Endothelial cell of umbilical vein (primary cell): ENCODE data around the gene GALK1. TPM values are rescaled to one million over a fixed set of nuclear protein-coding genes. Genes with fewer than 3 reads are reported as not detected.

ENCODE experiments used
- BruUV-seq: library from RNA; stranded (reverse); fragments of 400-500 nt; replicated peaks from 2 replicates; lab custom pipeline; 2021; lab: Mats Ljungman, UMichigan
- CTCF ChIA-PET: fragments of 300-600, 350-600 bp; sonication (Branson Sonifier 250); formaldehyde crosslinking; loops from one replicate; lab custom pipeline; 2021; ENCODE audit warnings: antibody characterized with exemption, inconsistent platforms; lab: Charles Lee
- POLR2A ChIA-PET: fragments of 300-600, 350-600 bp; sonication (Branson Sonifier 250); formaldehyde crosslinking; loops from one replicate; lab custom pipeline; 2021; ENCODE audit warnings: antibody characterized with exemption, inconsistent platforms; lab: Charles Lee
- DNase-seq: peaks from one replicate; pipeline ENCODE4 v3.0.0-alpha.2; 2011; ENCODE audit warnings: low read depth, low spot score
- FAIRE-seq: peaks from 2 replicates; lab custom pipeline; 2011; peaks lifted over from hg19 to GRCh38; lab: Jason Lieb, UNC
- H2AFZ ChIP-seq: 2 replicates; pipeline ENCODE4 v1.6.0; 2012; ENCODE audit warnings: low read depth, low read length, control low read depth, inconsistent platforms
- H3K27ac ChIP-seq: 2 replicates; pipeline ENCODE4 v1.5.1; 2011; ENCODE audit warnings: low read depth, mild to moderate bottlenecking, control low read depth, low read length, moderate library complexity; ENCODE audit not compliant: insufficient read depth
- H3K27me3 ChIP-seq, 2 experiments: 2 replicates each; pipeline versions ENCODE4 v1.6.0 to v1.6.1; 2011; ENCODE audit warnings: low read length in 2 of 2, mixed read lengths in 1 of 2; ENCODE audit not compliant: control insufficient read depth in 2 of 2, insufficient read depth in 2 of 2
- H3K36me3 ChIP-seq, 2 experiments: 2 replicates in 1 of 2; 3 replicates in 1 of 2; pipeline ENCODE4 v1.5.1; 2011; ENCODE audit warnings: low read length in 2 of 2, mild to moderate bottlenecking in 1 of 2, moderate library complexity in 1 of 2; ENCODE audit not compliant: control insufficient read depth in 2 of 2, insufficient read depth in 2 of 2; ENCODE audit errors: extremely low read depth in 1 of 2
- H3K4me1 ChIP-seq: 3 replicates; pipeline ENCODE4 v1.5.1; 2011; ENCODE audit warnings: mild to moderate bottlenecking, low read length; ENCODE audit not compliant: control insufficient read depth, insufficient read depth; ENCODE audit errors: extremely low read depth
- H3K4me2 ChIP-seq: 2 replicates; pipeline ENCODE4 v1.6.1; 2011; ENCODE audit warnings: low read length, control low read depth, mixed read lengths; ENCODE audit not compliant: insufficient read depth
- H3K4me3 ChIP-seq, 3 experiments: fragments of 200-600 bp in 1 of 3; sonication (generic), shearing (Covaris generic) in 1 of 3; replicated peaks in 1 of 3; 2 replicates each; pipeline ENCODE4 v1.5.1; 2011 to 2016; ENCODE audit warnings: control low read depth in 3 of 3, low read length in 3 of 3, mild to moderate bottlenecking in 2 of 3, inconsistent platforms in 1 of 3, low read depth in 1 of 3, moderate library complexity in 1 of 3; ENCODE audit not compliant: insufficient read depth in 1 of 3
- H3K79me2 ChIP-seq: 2 replicates; pipeline ENCODE4 v1.6.0; 2012; ENCODE audit warnings: low read length, inconsistent platforms; ENCODE audit not compliant: control insufficient read depth, insufficient read depth
- H3K9ac ChIP-seq: replicated peaks from 2 replicates; pipeline ENCODE3; 2011; ENCODE audit warnings: low read length, control low read depth; ENCODE audit not compliant: insufficient read depth; ENCODE audit errors: extremely low read depth
- H3K9me1 ChIP-seq: replicated peaks from 3 replicates; pipeline ENCODE4 v1.6.0; 2011; ENCODE audit warnings: mild to moderate bottlenecking, low read length; ENCODE audit not compliant: control insufficient read depth, insufficient read depth; ENCODE audit errors: extremely low read depth
- H3K9me3 ChIP-seq: replicated peaks from 2 replicates; pipeline ENCODE4 v1.5.1; 2012; ENCODE audit warnings: low read length, inconsistent platforms; ENCODE audit not compliant: control insufficient read depth, insufficient read depth
- H4K20me1 ChIP-seq: replicated peaks from 2 replicates; pipeline ENCODE3; 2011; ENCODE audit warnings: mild to moderate bottlenecking, low read length; ENCODE audit not compliant: control insufficient read depth, insufficient read depth; ENCODE audit errors: extremely low read depth
- EZH2 ChIP-seq: IDR thresholded peaks from 2 replicates; pipeline ENCODE4 v1.6.1; 2012; ENCODE audit warnings: borderline replicate concordance, low read depth, mild to moderate bottlenecking, moderate library complexity, low read length, inconsistent platforms; ENCODE audit not compliant: severe bottlenecking
- FOS ChIP-seq: IDR thresholded peaks from 2 replicates; pipeline ENCODE4 v1.6.1; 2011; ENCODE audit warnings: mild to moderate bottlenecking, low read length, moderate library complexity, borderline replicate concordance; ENCODE audit not compliant: insufficient read depth
- GATA2 ChIP-seq: IDR thresholded peaks from 2 replicates; pipeline ENCODE4 v1.7.0; 2011; ENCODE audit warnings: low read depth, mild to moderate bottlenecking, moderate library complexity, mixed read lengths, low read length; ENCODE audit not compliant: insufficient read length, insufficient read depth
- JUN ChIP-seq: IDR thresholded peaks from 2 replicates; pipeline ENCODE4 v1.6.1; 2011; ENCODE audit warnings: borderline replicate concordance, low read depth; ENCODE audit not compliant: insufficient read length, insufficient read depth
- MYC ChIP-seq: IDR thresholded peaks from one replicate; pipeline ENCODE4 v1.6.1; 2011; ENCODE audit warnings: mild to moderate bottlenecking, low read depth, low read length
- POLR2A ChIP-seq: IDR thresholded peaks from 2 replicates; pipeline ENCODE4 v1.6.1; 2012; ENCODE audit warnings: low read depth, mild to moderate bottlenecking, control low read depth, low read length
- POLR2AphosphoS5 ChIP-seq: IDR thresholded peaks from 2 replicates; pipeline ENCODE4 v1.6.1; 2012; ENCODE audit warnings: low read depth, mild to moderate bottlenecking, control low read depth, low read length, moderate library complexity; ENCODE audit not compliant: insufficient read depth
- dilution Hi-C: fragments of 300-500 bp; cut with MboI; formaldehyde crosslinking; loops from one replicate; pipeline ENCODE4 v1.15.0; 2019; ENCODE audit warnings: low sequenced_read_pairs; ENCODE audit not compliant: extremely low pct_ligation_motif_present
- intact Hi-C: fragments of 100-400 bp; cut with micrococcal nuclease; formaldehyde crosslinking; loops from one replicate; pipeline ENCODE4 v1.10.0; 2022
- polyA plus RNA-seq, 4 experiments: library from polyadenylated mRNA; depleted of rRNA in 3 of 4; stranded (reverse) in 3 of 4; unstranded in 1 of 4; fragments of >200 nt; gene quantifications; 2 replicates each; pipeline versions ENCODE4 v1.2.1 to v1.2.3, GENCODE V29; 2011 to 2012; ENCODE audit warnings: missing spikeins in 1 of 4
- total RNA-seq: library from RNA; stranded (reverse); gene quantifications from 2 replicates; pipeline ENCODE4 v1.2.3, GENCODE V29; 2021
- TF ChIP-seq, protein P1 (sequence below), 2 donors: IDR thresholded peaks; 1 replicate in 1 of 2; 2 replicates in 1 of 2; pipeline ENCODE4 v1.5.1; 2011; ENCODE audit warnings: low read length in 2 of 2, mild to moderate bottlenecking in 2 of 2, moderate library complexity in 2 of 2, control low read depth in 1 of 2, inconsistent platforms in 1 of 2, low read depth in 1 of 2; ENCODE audit not compliant: insufficient read depth in 1 of 2; ENCODE audit errors: extremely low read depth in 1 of 2
- TF ChIP-seq, protein P2 (sequence below): IDR thresholded peaks from 2 replicates; pipeline ENCODE4 v1.6.1; 2011; ENCODE audit not compliant: insufficient read depth, insufficient read length

The GALK1 gene
- total and polyA plus RNA-seq, 2 donors (not counting 3 experiments of a cell fraction or from before 2014, with no cell fraction given) = 45.8 to 63.7 TPM

DNA sequence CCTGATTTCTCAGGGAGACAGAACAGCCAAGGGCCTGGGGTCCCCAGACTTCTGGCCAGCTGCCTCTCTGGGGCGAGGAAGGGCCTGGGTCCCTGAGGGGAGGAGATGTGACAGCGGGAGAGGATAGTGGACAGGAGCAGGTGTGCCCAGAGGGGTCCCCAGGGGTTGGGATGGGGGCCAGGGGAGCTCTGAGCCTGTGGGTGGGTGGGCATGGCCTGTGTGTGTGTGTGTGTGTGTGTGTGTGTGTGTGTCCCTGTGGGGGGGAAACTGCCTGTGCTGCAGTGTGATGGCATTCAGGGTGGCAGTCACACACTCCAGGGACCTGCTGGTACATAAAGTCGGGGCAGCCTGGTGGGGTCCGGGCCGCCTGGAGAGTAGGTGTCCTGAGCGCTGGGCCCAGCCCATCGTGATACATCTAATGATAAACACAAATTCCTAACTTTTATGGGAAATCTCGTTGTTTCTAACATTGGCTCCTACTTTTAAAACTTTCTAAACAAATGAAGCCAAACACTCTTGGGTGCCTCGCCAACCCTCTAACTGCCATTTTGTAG, 42.4 kb downstream of the GALK1 start:
- Histone ChIP-seq H3K9ac (no peak overlapping the region), H3K27me3 (peaks cover 6 to 11% of the 10 kb centered on the region in 2 experiments)
- intact Hi-C loops = no loop called here

DNA sequence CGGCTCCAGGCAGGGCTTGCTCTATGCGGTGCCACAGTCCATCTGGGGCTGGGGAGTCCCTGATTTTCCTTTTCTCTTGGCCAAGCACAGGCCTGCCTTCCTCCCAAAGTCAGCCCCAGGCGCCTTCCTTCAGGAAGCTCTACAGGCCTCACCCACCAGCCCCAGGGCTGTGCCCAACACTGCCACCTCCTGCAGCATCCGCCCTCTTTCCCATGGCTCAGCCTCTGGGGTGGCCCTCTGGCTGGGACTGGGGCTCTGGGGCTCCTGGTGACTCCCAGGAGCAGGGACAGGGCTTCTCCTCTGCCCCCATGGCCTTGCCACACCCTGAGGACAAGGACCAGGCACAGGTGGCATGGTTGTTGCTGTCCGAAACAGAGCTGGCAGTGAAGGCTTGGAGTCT, 42.9 kb downstream of the GALK1 start:
- FAIRE-seq (no peak), DNase-seq (no peak)
- no peak overlapping the region for H3K4me2 ChIP-seq
- H3K4me3 ChIP-seq = no peak overlapping the region
- no peak overlapping the region for H3K27ac ChIP-seq
- BruUV-seq = no TSS peak
- intact Hi-C loops (no loop called here), dilution Hi-C loops (no loop called here)
- no peaks in the 10 kb centered on the region for H3K36me3 ChIP-seq
- H2AFZ ChIP-seq = no peak overlapping the region
- H4K20me1 ChIP-seq = no peaks in the 10 kb centered on the region
- peaks cover 2% of the 10 kb centered on the region for H3K4me1 ChIP-seq
- POLR2A ChIA-PET = no interaction called here
- no peaks in the 10 kb centered on the region for H3K9me1 ChIP-seq
- H3K9me3 ChIP-seq = no peaks in the 10 kb centered on the region
- no peak overlapping the region for H3K9ac ChIP-seq
- peaks cover 6 to 11% of the 10 kb centered on the region in 2 experiments for H3K27me3 ChIP-seq
- H3K79me2 ChIP-seq = no peaks in the 10 kb centered on the region
- CTCF ChIA-PET = interaction anchor here (1.4 to 5.2 kb wide), 3 partner anchors 16 to 42 kb away, joined by 3 to 33 read pairs (median 18); no protein-coding TSS in a partner anchor
- TF ChIP-seq, protein P1, sequence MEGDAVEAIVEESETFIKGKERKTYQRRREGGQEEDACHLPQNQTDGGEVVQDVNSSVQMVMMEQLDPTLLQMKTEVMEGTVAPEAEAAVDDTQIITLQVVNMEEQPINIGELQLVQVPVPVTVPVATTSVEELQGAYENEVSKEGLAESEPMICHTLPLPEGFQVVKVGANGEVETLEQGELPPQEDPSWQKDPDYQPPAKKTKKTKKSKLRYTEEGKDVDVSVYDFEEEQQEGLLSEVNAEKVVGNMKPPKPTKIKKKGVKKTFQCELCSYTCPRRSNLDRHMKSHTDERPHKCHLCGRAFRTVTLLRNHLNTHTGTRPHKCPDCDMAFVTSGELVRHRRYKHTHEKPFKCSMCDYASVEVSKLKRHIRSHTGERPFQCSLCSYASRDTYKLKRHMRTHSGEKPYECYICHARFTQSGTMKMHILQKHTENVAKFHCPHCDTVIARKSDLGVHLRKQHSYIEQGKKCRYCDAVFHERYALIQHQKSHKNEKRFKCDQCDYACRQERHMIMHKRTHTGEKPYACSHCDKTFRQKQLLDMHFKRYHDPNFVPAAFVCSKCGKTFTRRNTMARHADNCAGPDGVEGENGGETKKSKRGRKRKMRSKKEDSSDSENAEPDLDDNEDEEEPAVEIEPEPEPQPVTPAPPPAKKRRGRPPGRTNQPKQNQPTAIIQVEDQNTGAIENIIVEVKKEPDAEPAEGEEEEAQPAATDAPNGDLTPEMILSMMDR (IDR thresholded peaks at IDR 0.05; ENCODE audit: extremely low read depth in 1 of 2, insufficient read depth in 1 of 2, low read depth in 1 of 2, low read length in 2 of 2) = no peak
- TF ChIP-seq, protein P2, sequence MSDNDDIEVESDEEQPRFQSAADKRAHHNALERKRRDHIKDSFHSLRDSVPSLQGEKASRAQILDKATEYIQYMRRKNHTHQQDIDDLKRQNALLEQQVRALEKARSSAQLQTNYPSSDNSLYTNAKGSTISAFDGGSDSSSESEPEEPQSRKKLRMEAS = no peak
- TF ChIP-seq EZH2 (no peak), FOS (no peak), GATA2 (no peak), POLR2A (no peak), MYC (no peak), POLR2AphosphoS5 (no peak), JUN (no peak)

More for the DNA sequence above, 42.4 kb downstream of the GALK1 start:
- no peak for TF ChIP-seq MYC
- TF ChIP-seq GATA2 = no peak
- TF ChIP-seq, protein P2 = no peak
- Histone ChIP-seq H3K9me3 (no peaks in the 10 kb centered on the region), H2AFZ (peak overlapping the region; percentile 1), H3K4me1 (peaks cover 2% of the 10 kb centered on the region), H3K36me3 (no peaks in the 10 kb centered on the region), H3K4me2 (no peak overlapping the region), H4K20me1 (no peaks in the 10 kb centered on the region), H3K4me3 (no peak overlapping the region), H3K27ac (no peak overlapping the region), H3K79me2 (no peaks in the 10 kb centered on the region), H3K9me1 (no peaks in the 10 kb centered on the region)
- CTCF ChIA-PET = interaction anchor here (3.4 to 5.2 kb wide), 2 partner anchors 25 to 42 kb away, joined by 18 to 33 read pairs; no protein-coding TSS in a partner anchor
- POLR2A ChIA-PET = no interaction called here
- no peak for DNase-seq
- dilution Hi-C loops = no loop called here
- BruUV-seq = no TSS peak
- FAIRE-seq = no peak
